ENCODE measurements around the gene AKR1C2. TPM values are rescaled to one million over a fixed set of nuclear protein-coding genes. Genes with fewer than 3 reads are reported as not detected.
"Not testable (repeated sequence)": the region's sequence is repeated elsewhere in the genome, so short reads cannot be mapped to it uniquely, and the experiment has no call there.

AKR1C2 gene
- total RNA-seq, 1 donor from 2014 or later: 1,010 TPM

GRCh38 chr10:4991463-4991862 lies 12.2 kb downstream of the AKR1C2 start:
- not testable (repeated sequence) for DNase-seq (ENCODE audit: low spot score)
- ATAC-seq: peak; percentile 34

GRCh38 chr10:4990217-4990616 lies 13.4 kb downstream of the AKR1C2 start:
- no peak for DNase-seq (ENCODE audit: low spot score)
- no peak for ATAC-seq

GRCh38 chr10:4988000-4988641 lies 15.5 kb downstream of the AKR1C2 start:
- not testable (repeated sequence) for ATAC-seq; DNase-seq (ENCODE audit: low spot score)

DNA sequence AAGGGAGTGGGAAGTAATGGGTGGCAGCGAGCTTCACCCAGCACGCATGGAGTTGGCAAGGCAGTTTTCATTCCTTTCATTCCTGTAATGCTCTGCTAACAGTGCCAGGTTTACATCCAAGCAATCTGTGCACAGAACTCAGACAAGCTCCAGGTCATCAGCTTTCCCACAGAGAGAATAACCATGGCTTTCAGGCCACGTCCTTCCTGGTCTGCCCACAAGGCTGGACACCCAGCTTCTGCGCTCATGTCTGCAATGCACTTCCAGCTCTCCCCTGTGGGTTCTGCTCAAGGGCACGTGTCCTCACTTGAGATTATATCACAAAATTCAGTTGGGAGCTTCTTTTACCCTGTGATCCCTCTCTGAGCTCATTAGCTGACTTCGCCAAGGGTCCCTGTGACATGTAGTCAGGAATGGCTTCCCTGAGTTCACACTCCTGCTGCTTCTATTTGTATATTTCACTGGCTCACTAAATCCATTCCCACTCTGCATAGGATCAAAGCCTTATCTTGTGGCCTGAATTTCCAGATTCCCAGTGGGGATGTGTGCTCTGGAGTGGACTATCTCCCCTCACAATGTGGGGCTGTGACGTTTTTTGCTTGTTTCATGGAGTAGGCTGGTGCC lies 18.6 kb downstream of the AKR1C2 start:
- DNase-seq (ENCODE audit: low spot score): peak; percentile 60
- peak; percentile 57 for ATAC-seq

GRCh38 chr10:4984223-4984622 lies 19.4 kb downstream of the AKR1C2 start:
- no peak for DNase-seq (ENCODE audit: low spot score)
- peak; percentile 5 for ATAC-seq

DNA sequence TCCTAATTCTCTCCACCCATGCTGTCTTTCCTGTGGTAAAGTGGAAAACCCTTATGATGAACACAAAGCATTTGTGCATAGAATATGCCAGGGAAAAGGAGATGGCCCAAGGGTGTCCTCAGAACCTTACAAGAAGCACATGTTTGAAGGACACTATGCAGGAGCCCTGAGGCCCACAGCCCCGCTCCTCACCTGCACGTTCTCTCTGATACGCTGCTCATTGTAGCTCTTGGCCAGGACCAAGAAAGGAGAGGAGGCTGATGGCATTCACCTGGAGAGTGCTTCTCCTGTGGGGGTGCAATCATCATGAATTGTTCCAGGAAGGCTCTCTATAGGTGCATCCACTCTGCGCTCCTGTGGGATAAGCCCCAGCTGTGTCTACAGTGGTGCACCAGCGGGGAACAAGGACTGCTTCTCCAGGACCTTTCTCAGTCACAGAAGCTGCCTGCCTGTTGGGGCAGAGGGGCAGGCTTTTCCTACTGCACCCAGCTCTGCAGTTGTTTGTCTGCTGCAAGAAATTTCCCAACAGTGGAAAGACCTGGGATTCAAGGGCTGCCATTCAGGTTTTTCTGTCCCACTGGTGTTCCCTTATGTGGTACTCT lies 19.9 kb downstream of the AKR1C2 start:
- ATAC-seq (peak; percentile 5), DNase-seq (ENCODE audit: low spot score) (no peak)

DNA sequence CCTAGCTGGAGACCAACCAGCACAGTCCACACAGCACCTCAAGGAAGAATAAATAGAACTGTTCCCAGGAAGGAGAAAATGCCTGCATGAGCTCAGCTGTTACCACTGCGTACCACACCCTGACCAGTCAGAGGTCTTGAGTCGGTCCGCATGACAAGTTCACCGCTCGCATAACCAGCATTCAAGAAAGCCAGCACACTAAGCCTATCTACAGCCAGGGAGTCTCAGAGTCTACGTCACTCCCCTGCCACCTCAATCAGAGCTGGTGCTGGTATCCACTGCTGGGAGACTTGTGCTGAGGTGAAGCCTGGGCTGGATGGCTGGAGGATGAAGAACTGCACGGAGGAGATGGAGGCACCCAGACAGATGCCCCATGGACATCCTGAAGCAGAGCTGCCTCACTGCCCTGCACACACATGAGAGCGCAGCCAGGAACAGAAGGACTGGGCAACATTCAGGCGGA lies 20.9 kb downstream of the AKR1C2 start:
- ATAC-seq (peak; percentile 17), DNase-seq (ENCODE audit: low spot score) (peak; percentile 48)

DNA sequence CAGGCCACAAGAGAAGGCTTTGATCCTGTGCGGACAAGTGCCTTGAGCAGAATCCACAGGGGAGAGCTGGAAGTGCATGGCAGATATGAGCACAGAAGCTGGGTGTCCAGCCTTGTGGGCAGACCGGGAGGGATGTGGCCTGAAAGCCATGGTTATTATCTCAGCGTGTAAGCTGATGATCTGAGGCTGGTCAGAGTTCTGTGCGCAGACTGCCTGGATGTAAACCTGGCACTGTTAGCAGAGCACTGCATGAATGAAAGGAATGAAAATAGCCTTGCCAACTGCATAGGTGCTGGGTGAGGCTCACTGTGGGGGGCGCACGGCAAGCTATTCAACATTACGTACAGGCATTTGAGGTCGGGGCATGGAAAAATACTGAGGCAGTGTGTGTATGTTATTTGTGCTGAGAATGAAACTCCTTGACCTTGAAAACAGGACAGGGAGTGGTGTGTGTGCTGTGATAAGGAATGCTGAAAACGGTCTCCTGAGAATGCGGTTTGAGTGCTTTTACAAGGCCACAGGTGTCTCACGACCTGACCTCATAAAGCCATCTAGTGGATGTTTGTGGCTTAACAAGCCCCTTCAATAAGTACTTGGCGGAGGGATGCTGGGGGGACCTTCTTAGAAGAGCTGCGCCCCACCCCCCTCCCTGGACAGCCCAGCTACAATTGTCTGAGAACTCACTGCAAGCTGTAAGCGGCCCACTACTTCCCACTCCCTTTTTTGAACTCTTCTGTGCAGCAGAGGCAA lies 21.8 kb downstream of the AKR1C2 start:
- DNase-seq (ENCODE audit: low spot score): peak; percentile 50
- peak; percentile 30 for ATAC-seq

DNA sequence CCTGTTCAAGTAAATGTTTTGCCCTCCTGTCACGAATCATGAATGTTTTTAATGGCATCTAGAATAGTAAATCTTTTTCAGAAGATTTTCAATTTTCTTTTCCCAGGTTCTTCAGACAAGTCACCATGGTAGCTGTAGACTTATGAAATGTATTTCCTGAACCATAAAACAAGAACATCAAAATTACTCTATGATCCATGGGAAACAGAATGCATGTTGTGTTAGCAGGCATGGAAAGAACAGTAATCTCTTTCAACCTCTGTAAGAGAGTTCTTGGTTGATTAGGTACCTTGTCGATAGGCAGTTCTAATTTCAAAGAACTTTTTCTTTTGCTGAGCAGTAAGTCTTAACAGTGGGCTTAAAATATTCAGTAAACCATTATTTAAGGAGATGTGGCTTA lies 22.9 kb downstream of the AKR1C2 start:
- ATAC-seq: no peak
- no peak for DNase-seq (ENCODE audit: low spot score)

- ATAC-seq: no peak
- no peak for DNase-seq (ENCODE audit: low spot score)
Measured at GRCh38 chr10:4978870-4979269, 24.8 kb downstream of the AKR1C2 start.

DNA sequence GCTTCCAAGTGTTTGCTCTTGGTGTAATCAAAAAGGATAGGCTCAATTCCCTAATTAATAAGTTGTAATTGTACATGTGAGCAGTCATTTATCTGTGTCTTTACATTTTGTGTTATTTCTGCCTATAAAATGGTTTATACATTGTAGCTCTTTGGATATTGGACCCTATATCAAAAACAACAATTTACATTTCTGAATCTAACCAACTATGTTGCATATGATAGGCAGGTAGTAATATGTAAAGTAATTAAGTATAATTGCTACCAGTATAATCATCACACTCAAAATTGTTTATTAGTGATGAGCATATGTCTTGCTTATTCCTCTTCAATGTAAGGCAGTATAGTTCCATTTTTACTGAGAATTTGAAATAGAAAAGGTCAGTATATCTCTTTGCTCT lies 26.6 kb downstream of the AKR1C2 start:
- DNase-seq (ENCODE audit: low spot score) (no peak), ATAC-seq (no peak)

- not testable (repeated sequence) for DNase-seq (ENCODE audit: low spot score); ATAC-seq
Measured at GRCh38 chr10:4974400-4974799, 29.3 kb downstream of the AKR1C2 start.

DNA sequence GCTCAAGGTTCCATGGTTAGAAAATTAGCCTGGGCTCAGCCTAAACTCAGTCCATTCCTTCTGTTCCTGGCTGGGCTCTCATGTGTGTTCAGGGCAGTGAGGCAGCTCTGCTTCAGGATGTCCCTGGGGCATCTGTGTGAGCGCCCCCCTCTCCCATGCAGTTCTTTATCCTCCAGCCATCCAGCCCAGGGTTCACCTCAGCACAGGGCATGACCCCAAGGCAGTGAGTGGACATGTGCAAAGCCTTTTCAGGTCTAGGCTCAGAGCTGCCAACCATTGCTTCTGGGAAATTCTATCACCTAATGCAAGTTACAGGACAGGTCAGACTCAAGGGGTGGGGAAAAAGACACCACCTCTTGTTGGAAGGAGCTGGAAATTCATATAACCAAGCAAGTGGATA lies 30.4 kb downstream of the AKR1C2 start:
- peak; percentile 51 for ATAC-seq
- not testable (repeated sequence) for DNase-seq (ENCODE audit: low spot score)

- ATAC-seq: peak; percentile 7
Measured at GRCh38 chr10:4972369-4973142, 31.1 kb downstream of the AKR1C2 start.

DNA sequence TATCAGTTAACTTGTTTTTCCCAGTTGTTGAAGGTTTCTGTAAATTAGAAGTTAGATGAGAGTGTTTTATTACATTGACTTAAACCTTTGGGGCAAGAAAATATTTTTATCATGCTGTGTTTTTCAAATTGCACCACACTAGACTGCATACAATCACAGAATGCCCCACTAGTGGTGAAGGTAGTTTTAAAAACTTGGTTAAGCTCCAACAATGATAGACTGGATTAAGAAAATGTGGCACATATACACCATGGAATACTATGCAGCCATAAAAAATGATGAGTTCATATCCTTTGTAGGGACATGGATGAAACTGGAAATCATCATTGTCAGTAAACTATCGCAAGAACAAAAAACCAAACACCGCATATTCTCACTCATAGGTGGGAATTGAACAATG lies 33.3 kb downstream of the AKR1C2 start:
- DNase-seq (ENCODE audit: low spot score); ATAC-seq: not testable (repeated sequence)

More at GRCh38 chr10:4972369-4973142, 31.1 kb downstream of the AKR1C2 start:
- DNase-seq (ENCODE audit: low spot score): not testable (repeated sequence)

DNA sequence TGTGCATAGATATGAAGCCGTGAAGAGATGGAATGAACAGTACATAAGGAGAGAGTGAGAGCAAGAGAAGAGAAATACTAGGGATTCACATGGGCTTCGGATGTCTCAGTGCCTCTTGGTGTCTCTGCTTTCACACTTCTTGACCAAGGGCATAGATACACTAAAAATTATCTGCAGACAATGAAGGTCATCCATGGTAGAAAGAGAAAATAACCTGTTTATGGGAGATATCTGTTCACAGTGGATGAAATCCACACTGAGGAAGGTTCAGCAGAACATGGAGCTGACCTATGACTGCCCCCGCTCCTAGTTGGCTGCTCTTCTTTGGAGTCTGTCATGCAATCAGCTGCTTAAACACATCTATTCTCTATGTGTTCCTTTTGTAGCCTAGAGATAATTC lies 34.4 kb downstream of the AKR1C2 start:
- peak; percentile 19 for ATAC-seq
- DNase-seq (ENCODE audit: low spot score): not testable (repeated sequence)

DNA sequence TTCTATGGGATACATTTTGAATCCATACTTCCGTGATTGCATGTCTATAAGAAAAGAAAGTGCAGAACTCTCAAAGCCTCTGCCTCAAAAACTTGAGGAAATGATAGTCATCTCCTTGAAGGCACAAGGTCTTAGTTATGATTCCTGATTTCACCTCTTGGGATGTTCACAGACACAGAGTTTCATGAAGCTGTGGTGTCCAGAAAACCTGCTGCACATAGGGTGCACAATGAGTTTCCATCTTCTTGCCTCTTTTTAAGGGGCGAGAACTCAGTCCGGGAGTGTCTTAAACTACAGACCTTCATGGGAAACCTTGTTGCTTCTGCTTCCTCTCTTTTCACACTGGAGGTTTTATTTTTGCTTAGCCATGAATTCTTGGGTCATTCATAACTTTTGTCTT lies 36.5 kb downstream of the AKR1C2 start:
- not testable (repeated sequence) for DNase-seq (ENCODE audit: low spot score); ATAC-seq

GRCh38 chr10:4965763-4966162 lies 37.9 kb downstream of the AKR1C2 start:
- not testable (repeated sequence) for DNase-seq (ENCODE audit: low spot score); ATAC-seq

- ATAC-seq: peak; percentile 23
Measured at GRCh38 chr10:4963815-4964154, 39.9 kb downstream of the AKR1C2 start.

More at GRCh38 chr10:4963815-4964154, 39.9 kb downstream of the AKR1C2 start:
- not testable (repeated sequence) for DNase-seq (ENCODE audit: low spot score)

All from left lobe of liver (tissue), 2 donors.